HepG2 (cell line): ENCODE measurements around the gene MAML1. TPM values are rescaled to one million over a fixed set of nuclear protein-coding genes. Genes with fewer than 3 reads are reported as not detected.

ENCODE experiments used
- CBX1 ChIP-seq: IDR thresholded peaks from one replicate; pipeline ENCODE4 v1.6.1; 2016; ENCODE audit warnings: antibody characterized with exemption, low read depth
- CEBPG ChIP-seq: IDR thresholded peaks from 2 replicates; pipeline ENCODE4 v1.6.1; 2016
- ETV5 ChIP-seq: IDR thresholded peaks from 2 replicates; pipeline ENCODE4 v1.6.1; 2018; ENCODE audit warnings: missing biosample characterization, missing genetic modification reagents, inconsistent platforms, borderline replicate concordance
- EZH2 ChIP-seq: conservative IDR thresholded peaks from 2 replicates; pipeline ENCODE4 v1.6.1; 2012; ENCODE audit warnings: mild to moderate bottlenecking, low read depth, low read length, moderate library complexity
- FOXC1 ChIP-seq: sonication (generic); formaldehyde crosslinking; IDR thresholded peaks from 2 replicates; pipeline ENCODE4 v1.8.0; 2022; ENCODE audit warnings: mild to moderate bottlenecking, missing genetic modification reagents, borderline replicate concordance
- IKZF1 ChIP-seq: fragments of 450-650 bp; IDR thresholded peaks from 2 replicates; pipeline ENCODE4 v1.7.1; 2016
- JUNB ChIP-seq: sonication (generic); formaldehyde crosslinking; IDR thresholded peaks from 2 replicates; pipeline ENCODE4 v1.8.0; 2022; ENCODE audit warnings: missing genetic modification reagents, mild to moderate bottlenecking, borderline replicate concordance
- KLF9 ChIP-seq: IDR thresholded peaks from 2 replicates; pipeline ENCODE4 v1.6.1; 2016; ENCODE audit warnings: low read depth
- KMT2A ChIP-seq: sonication (generic); formaldehyde crosslinking; IDR thresholded peaks from 2 replicates; pipeline ENCODE4 v1.4.0; 2020; ENCODE audit warnings: missing genetic modification reagents
- NFYC ChIP-seq: IDR thresholded peaks from 2 replicates; pipeline ENCODE4 v1.6.1; 2016; ENCODE audit warnings: missing genetic modification reagents, missing compliant biosample characterization
- PCBP1 ChIP-seq: fragments of 200-400 bp; formaldehyde crosslinking; IDR thresholded peaks from 2 replicates; pipeline ENCODE4 v1.6.1; 2017; ENCODE audit warnings: mild to moderate bottlenecking, low read depth, low read length, borderline replicate concordance
- PHF21A ChIP-seq: sonication (generic); formaldehyde crosslinking; IDR thresholded peaks from 2 replicates; pipeline ENCODE4 v1.5.0; 2020; ENCODE audit warnings: mild to moderate bottlenecking, missing genetic modification reagents
- PRDM4 ChIP-seq: sonication (generic); formaldehyde crosslinking; IDR thresholded peaks from 2 replicates; pipeline ENCODE4 v1.9.0; 2021; ENCODE audit warnings: missing genetic modification reagents, borderline replicate concordance
- RBM22 ChIP-seq: fragments of 200-400 bp; formaldehyde crosslinking; optimal IDR thresholded peaks from 2 replicates; pipeline ENCODE3; 2017; ENCODE audit warnings: mild to moderate bottlenecking, low read length, moderate library complexity
- ZBTB14 ChIP-seq: sonication (generic); formaldehyde crosslinking; IDR thresholded peaks from 2 replicates; pipeline ENCODE4 v1.4.0; 2020; ENCODE audit warnings: missing genetic modification reagents
- ZMAT3 ChIP-seq: sonication (generic); formaldehyde crosslinking; conservative IDR thresholded peaks from 2 replicates; pipeline ENCODE4 v1.7.0; 2021; ENCODE audit warnings: missing genetic modification reagents
- ZNF138 ChIP-seq: sonication (generic); formaldehyde crosslinking; IDR thresholded peaks from 2 replicates; pipeline ENCODE4 v1.5.0; 2020; ENCODE audit warnings: mild to moderate bottlenecking, low read depth, missing genetic modification reagents
- ZNF207 ChIP-seq: fragments of 450-650 bp; IDR thresholded peaks from 2 replicates; pipeline ENCODE4 v1.6.1; 2016; ENCODE audit warnings: antibody characterized with exemption, borderline replicate concordance
- ZNF333 ChIP-seq: sonication (generic); formaldehyde crosslinking; IDR thresholded peaks from 2 replicates; pipeline ENCODE4 v1.4.0; 2020; ENCODE audit warnings: mild to moderate bottlenecking, missing genetic modification reagents, borderline replicate concordance
- ZNF512B ChIP-seq: sonication (generic); formaldehyde crosslinking; IDR thresholded peaks from 2 replicates; pipeline ENCODE4 v1.5.1; 2020; ENCODE audit warnings: missing genetic modification reagents, mild to moderate bottlenecking, borderline replicate concordance
- ZNF781 ChIP-seq: sonication (generic); formaldehyde crosslinking; IDR thresholded peaks from 2 replicates; pipeline ENCODE4 v1.5.1; 2020; ENCODE audit warnings: borderline replicate concordance, mild to moderate bottlenecking, missing genetic modification reagents; ENCODE audit errors: not compliant biosample characterization
- polyA plus RNA-seq, 8 experiments: library from polyadenylated mRNA; depleted of rRNA in 3 of 8; stranded (reverse) in 7 of 8; unstranded in 1 of 8; fragments of >200 nt; fragmentation: Illumina TruSeq in 4 of 8; extraction: Trizol in 4 of 8; gene quantifications; 2 replicates each; pipeline versions ENCODE4 v1.2.1 to v1.2.3, GENCODE V29; 2011 to 2016; ENCODE audit warnings: low read depth in 4 of 8, missing spikeins in 1 of 8, mixed read lengths in 1 of 8; ENCODE audit not compliant: insufficient read depth in 1 of 8
- total RNA-seq, 5 experiments: library from RNA; depleted of rRNA; stranded (reverse); fragments of >200 nt; fragmentation: Illumina TruSeq; extraction: Trizol; gene quantifications; 2 replicates each; pipeline ENCODE4 v1.2.3, GENCODE V29; 2016; ENCODE audit warnings: low read depth in 1 of 5
- TF ChIP-seq, protein P1 (sequence below): IDR thresholded peaks from 2 replicates; pipeline ENCODE4 v1.6.1; 2016; ENCODE audit warnings: low read depth

The MAML1 gene
- total and polyA plus RNA-seq, 2 of the 13 experiments (the other 11 are each of a cell fraction or from before 2014, with no cell fraction given), result 10.0 to 10.8 TPM

- TF ChIP-seq KLF9, result no peak
- TF ChIP-seq ZNF781, result no peak
- no peak for TF ChIP-seq PRDM4 (CRISPR knock-in tag)
- no peak for TF ChIP-seq PHF21A
- no peak for TF ChIP-seq EZH2
- 0 out of 2 replicates have a peak, but pooled peaks have one; percentile 50 for TF ChIP-seq ZNF333
- TF ChIP-seq ZNF512B (CRISPR knock-in tag), result no peak
- no peak for TF ChIP-seq FOXC1 (CRISPR knock-in tag)
- no peak for TF ChIP-seq CBX1
- TF ChIP-seq, protein P1, sequence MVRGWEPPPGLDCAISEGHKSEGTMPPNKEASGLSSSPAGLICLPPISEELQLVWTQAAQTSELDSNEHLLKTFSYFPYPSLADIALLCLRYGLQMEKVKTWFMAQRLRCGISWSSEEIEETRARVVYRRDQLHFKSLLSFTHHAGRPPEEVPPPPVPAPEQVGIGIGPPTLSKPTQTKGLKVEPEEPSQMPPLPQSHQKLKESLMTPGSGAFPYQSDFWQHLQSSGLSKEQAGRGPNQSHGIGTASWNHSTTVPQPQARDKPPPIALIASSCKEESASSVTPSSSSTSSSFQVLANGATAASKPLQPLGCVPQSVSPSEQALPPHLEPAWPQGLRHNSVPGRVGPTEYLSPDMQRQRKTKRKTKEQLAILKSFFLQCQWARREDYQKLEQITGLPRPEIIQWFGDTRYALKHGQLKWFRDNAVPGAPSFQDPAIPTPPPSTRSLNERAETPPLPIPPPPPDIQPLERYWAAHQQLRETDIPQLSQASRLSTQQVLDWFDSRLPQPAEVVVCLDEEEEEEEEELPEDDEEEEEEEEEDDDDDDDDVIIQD (CRISPR knock-in tag), result no peak
- peak; percentile 6; the same call in 1 of the 2 replicates for TF ChIP-seq ZBTB14 (CRISPR knock-in tag)
- TF ChIP-seq JUNB, result no peak
- TF ChIP-seq NFYC, result no peak
- TF ChIP-seq KMT2A (CRISPR knock-in tag), result 0 out of 2 replicates have a peak, but pooled peaks have one; percentile 14
- 0 out of 2 replicates have a peak, but pooled peaks have one; percentile 11 for TF ChIP-seq ZNF138
- TF ChIP-seq RBM22, result no peak
- TF ChIP-seq CEBPG (CRISPR knock-in tag), result no peak
- TF ChIP-seq ZMAT3 (CRISPR knock-in tag), result 0 out of 2 replicates have a peak, but pooled peaks have one; percentile 14
- TF ChIP-seq ETV5 (CRISPR knock-in tag), result no peak
- TF ChIP-seq PCBP1, result no peak
- TF ChIP-seq ZNF207, result no peak
- TF ChIP-seq IKZF1, result no peak
Measured at GRCh38 chr5:179805070-179805528, 72.5 kb downstream of the MAML1 start (continued).
